HG02798 (cell line): ENCODE results near the gene DPYSL5.

Experiments
- ATAC-seq: cut with Tn5 transposase; IDR thresholded peaks from one replicate; pipeline ENCODE4 v1.9.1; 2021; ENCODE audit warnings: mild to moderate bottlenecking; ENCODE audit not compliant: unreplicated experiment, poor library complexity

DPYSL5 gene

GRCh38 chr2:26840937-26841610 is 6.9 kb upstream of the DPYSL5 start:
- ATAC-seq: no peak

- ATAC-seq: no peak
Measured at GRCh38 chr2:26843041-26843440, 4.9 kb upstream of the DPYSL5 start.

- no peak for ATAC-seq
Measured at GRCh38 chr2:26845021-26845420, 2.9 kb upstream of the DPYSL5 start.

GRCh38 chr2:26846334-26847306 is 1.3 kb upstream of the DPYSL5 start:
- ATAC-seq: no peak

GRCh38 chr2:26847307-26847654 is 651 bp upstream of the DPYSL5 start:
- no peak for ATAC-seq

- ATAC-seq: no peak
Measured at GRCh38 chr2:26848336-26849055, 564 bp downstream of the DPYSL5 start.

- ATAC-seq: no peak
Measured at GRCh38 chr2:26849056-26849999, 1.4 kb downstream of the DPYSL5 start.

- no peak for ATAC-seq
Measured at GRCh38 chr2:26850000-26850431, 2.1 kb downstream of the DPYSL5 start.

- ATAC-seq: no peak
Measured at GRCh38 chr2:26850505-26850904, 2.6 kb downstream of the DPYSL5 start.

- no peak for ATAC-seq
Measured at GRCh38 chr2:26852405-26853306, 4.7 kb downstream of the DPYSL5 start.

GRCh38 chr2:26853751-26854150 is 5.8 kb downstream of the DPYSL5 start:
- ATAC-seq: no peak

- no peak for ATAC-seq
Measured at GRCh38 chr2:26854283-26854827, 6.4 kb downstream of the DPYSL5 start.

GRCh38 chr2:26855466-26855865 is 7.5 kb downstream of the DPYSL5 start:
- no peak for ATAC-seq

GRCh38 chr2:26859622-26860021 is 11.7 kb downstream of the DPYSL5 start:
- ATAC-seq: no peak

GRCh38 chr2:26860211-26860850 is 12.4 kb downstream of the DPYSL5 start:
- ATAC-seq: no peak

- no peak for ATAC-seq
Measured at GRCh38 chr2:26861610-26862224, 13.8 kb downstream of the DPYSL5 start.

- no peak for ATAC-seq
Measured at GRCh38 chr2:26864226-26864625, 16.3 kb downstream of the DPYSL5 start.

GRCh38 chr2:26864646-26865045 is 16.7 kb downstream of the DPYSL5 start:
- ATAC-seq: no peak
